Gastroesophageal sphincter (tissue), 3 donors: ENCODE data around the gene MAPK8IP3.

ENCODE experiments used
- CTCF ChIP-seq, 4 experiments: fragments of 200-600 bp in 2 of 4; fragments of 450-650 bp in 2 of 4; sonication (generic) in 1 of 4; IDR thresholded peaks; one replicate each; pipeline ENCODE4 v1.5.1; 2017 to 2019; ENCODE audit warnings: antibody characterized with exemption in 4 of 4, mild to moderate bottlenecking in 2 of 4, moderate library complexity in 2 of 4
- EP300 ChIP-seq: sonication (generic); formaldehyde crosslinking; IDR thresholded peaks from one replicate; pipeline ENCODE4 v1.6.1; 2017; ENCODE audit warnings: antibody characterized with exemption, mild to moderate bottlenecking

GRCh38 chr16:1786242-1787055 lies 80.5 kb downstream of the MAPK8IP3 start:
- TF ChIP-seq EP300 (no peak), CTCF (IDR thresholded peaks at IDR 0.05) (no peak)
